Measurements from ENCODE around the gene TSPAN32. TPM values are rescaled to one million over a fixed set of nuclear protein-coding genes. Genes with fewer than 3 reads are reported as not detected.

Gene TSPAN32
- total and polyA plus RNA-seq, 12 donors = 2.3 to 47.5 (median 23.3) TPM

- Histone ChIP-seq H3K36me3 (no peaks in the 10 kb centered on the region), H3K27ac (no peak overlapping the region), H3K9me3 (peaks cover 0 to 23% (median 10%) of the 10 kb centered on the region in 11 donors), H3K27me3 (no peaks in the 10 kb centered on the region), H3K4me3 (no peak overlapping the region), H3K4me1 (no peaks in the 10 kb centered on the region)
- no peak for TF ChIP-seq CTCF (IDR thresholded peaks at IDR 0.05)
- intact Hi-C loops (cut with DNase I) = no loop called here
- ATAC-seq (no peak), DNase-seq (no peak)
- 87 to 92% methylated on average over 2 of the region's 2 CpGs for WGBS, 2 donors
Measured at GRCh38 chr11:2345050-2345449, 43.2 kb downstream of the TSPAN32 start.

- ATAC-seq = no peak
- Histone ChIP-seq H3K36me3 (no peaks in the 10 kb centered on the region), H3K4me3 (no peak overlapping the region), H3K27me3 (no peaks in the 10 kb centered on the region), H3K4me1 (no peaks in the 10 kb centered on the region), H3K9me3 (peaks cover 0 to 28% (median 10%) of the 10 kb centered on the region in 11 donors), H3K27ac (no peak overlapping the region)
- no peak for DNase-seq
- TF ChIP-seq CTCF (IDR thresholded peaks at IDR 0.05) = no peak
- 86 to 91% methylated on average over 4 of the region's 4 CpGs for WGBS, 2 donors
- intact Hi-C loops (cut with DNase I) = no loop called here
Measured at GRCh38 chr11:2346014-2346413, 44.2 kb downstream of the TSPAN32 start.

- Histone ChIP-seq H3K36me3 (no peaks in the 10 kb centered on the region), H3K4me1 (no peaks in the 10 kb centered on the region), H3K9me3 (peaks cover 0 to 28% (median 10%) of the 10 kb centered on the region in 11 donors), H3K4me3 (no peak overlapping the region), H3K27me3 (no peaks in the 10 kb centered on the region), H3K27ac (no peak overlapping the region)
- intact Hi-C loops (cut with DNase I) = no loop called here
- 89 to 92% methylated on average over 10 of the region's 10 CpGs for WGBS, 2 donors
- DNase-seq (no peak), ATAC-seq (no peak)
- TF ChIP-seq CTCF (IDR thresholded peaks at IDR 0.05) = no peak
Measured at GRCh38 chr11:2346586-2347307, 44.9 kb downstream of the TSPAN32 start.

GRCh38 chr11:2347308-2347830 lies 45.6 kb downstream of the TSPAN32 start:
- no peak overlapping the region for H3K27ac ChIP-seq
- whole genome bisulfite sequencing, 2 donors = 88 to 96% methylated on average over 9 of the region's 9 CpGs
- TF ChIP-seq CTCF (IDR thresholded peaks at IDR 0.05) = no peak
- DNase-seq = no peak
- no peaks in the 10 kb centered on the region for H3K27me3 ChIP-seq
- H3K4me3 ChIP-seq = no peak overlapping the region
- peaks cover 0 to 28% (median 10%) of the 10 kb centered on the region in 11 donors for H3K9me3 ChIP-seq
- intact Hi-C loops (cut with DNase I) = no loop called here
- no peak for ATAC-seq
- H3K36me3 ChIP-seq = no peaks in the 10 kb centered on the region
- no peaks in the 10 kb centered on the region for H3K4me1 ChIP-seq
